HG03439 (cell line): ENCODE data around the gene DSG2.
A peak's percentile ranks its signal among the peaks of the same experiment; 100 is the strongest.
"Not testable (repeated sequence)": the region's sequence is repeated elsewhere in the genome, so short reads cannot be mapped to it uniquely, and the experiment has no call there.

ENCODE experiments used
- ATAC-seq: cut with Tn5 transposase; IDR thresholded peaks from one replicate; pipeline ENCODE4 v1.9.1; 2021; ENCODE audit warnings: mild to moderate bottlenecking, moderate library complexity; ENCODE audit not compliant: unreplicated experiment

The DSG2 gene

DNA sequence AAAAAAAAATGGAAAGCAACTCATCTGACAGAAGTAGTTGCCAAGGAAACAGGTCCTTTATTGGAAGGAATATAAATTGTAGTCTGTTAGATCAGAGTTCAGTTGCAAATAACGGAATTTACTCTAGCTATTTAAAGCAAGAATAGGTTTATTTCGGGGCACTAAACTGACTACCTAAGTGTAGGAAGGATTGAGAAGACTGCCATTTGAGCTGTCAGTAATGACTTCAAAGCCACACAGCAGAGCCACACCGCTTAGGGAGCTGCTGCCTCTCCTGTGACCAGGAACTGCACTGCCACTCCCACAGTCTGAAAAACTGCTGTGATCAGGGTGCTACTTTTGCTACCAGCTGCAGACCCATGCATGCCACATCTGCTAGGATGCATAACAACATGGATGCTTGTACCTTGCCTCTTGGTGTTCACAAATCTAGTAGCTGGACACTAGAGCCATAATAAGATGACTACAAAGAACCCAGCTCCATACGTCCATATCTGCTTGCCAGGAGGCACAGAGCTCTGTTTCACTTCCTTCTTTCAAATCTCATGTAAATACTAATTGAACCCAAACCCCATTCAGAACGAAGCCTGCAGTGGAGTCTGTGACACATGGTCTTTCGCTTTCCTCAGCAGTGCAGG is 2.2 kb downstream of the DSG2 start:
- peak; percentile 83 for ATAC-seq

DNA sequence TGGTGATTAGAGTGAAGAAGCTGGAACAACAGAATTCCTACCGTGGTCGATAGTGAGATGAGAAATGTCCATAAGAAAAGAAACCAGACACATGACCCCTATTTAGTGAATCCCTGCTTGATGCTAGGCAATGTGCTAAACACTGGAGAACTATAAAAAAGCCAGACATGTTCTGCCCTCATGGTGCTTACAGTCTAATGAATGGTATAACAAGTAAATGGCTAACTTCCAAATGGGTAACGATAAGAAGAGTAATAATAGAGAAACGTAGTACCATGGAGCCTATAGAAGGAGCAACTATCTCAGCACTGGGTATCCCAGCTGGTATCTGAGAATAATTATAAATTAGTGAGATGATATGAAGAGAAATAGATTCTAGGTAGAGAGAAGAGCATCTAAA is 5.0 kb downstream of the DSG2 start:
- ATAC-seq = no peak

DNA sequence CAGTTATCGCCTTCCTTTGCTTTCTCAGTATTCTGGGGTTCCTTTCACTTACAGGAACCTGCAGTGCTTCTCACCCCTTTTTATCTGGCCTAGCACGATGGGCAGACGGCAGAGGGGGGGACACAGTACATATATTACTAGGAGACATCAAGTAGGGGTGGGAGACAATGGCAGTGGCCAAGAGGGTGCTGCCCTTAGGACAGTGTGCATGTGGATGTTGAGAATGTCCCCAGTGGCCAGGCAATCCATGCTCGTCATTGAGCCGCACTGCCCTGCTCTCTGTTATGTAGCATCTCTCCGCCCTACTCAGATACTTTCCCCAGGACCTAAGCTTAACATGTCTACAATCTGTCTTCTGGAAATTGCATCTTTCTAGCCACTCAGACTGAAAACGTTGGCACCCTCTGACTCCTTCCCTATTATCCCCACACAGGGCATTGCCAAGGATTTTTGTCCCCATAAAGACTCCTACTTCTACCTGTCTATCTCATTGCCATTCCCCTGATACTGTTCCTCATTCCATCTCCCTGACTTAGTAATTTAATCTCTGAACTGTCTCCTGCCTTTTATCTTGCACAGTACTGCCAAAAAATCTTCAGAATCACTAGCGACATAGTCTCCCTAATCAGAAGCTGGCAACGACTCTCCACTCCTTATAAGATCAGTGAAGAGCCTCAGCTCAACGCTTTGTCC is 6.6 kb downstream of the DSG2 start:
- ATAC-seq = no peak

DNA sequence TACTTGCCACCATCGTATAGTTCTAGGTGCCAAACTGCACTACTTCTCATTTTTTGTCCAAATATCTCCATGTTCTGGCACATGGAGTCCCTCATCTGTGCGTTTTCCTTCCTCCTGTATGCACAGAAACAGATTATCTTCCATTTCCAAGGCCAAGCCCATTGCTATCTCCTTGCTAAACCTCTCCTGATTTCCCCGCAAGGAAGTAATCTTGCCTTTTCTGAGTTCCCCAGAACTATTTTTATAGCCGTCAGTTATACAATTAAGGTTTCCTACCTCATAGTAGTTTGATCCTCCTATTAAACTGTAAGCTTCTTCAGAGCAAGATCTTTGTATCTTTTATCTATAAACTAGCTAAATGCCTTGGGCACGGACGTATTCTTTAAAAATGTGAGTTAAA is 7.2 kb downstream of the DSG2 start:
- no peak for ATAC-seq

DNA sequence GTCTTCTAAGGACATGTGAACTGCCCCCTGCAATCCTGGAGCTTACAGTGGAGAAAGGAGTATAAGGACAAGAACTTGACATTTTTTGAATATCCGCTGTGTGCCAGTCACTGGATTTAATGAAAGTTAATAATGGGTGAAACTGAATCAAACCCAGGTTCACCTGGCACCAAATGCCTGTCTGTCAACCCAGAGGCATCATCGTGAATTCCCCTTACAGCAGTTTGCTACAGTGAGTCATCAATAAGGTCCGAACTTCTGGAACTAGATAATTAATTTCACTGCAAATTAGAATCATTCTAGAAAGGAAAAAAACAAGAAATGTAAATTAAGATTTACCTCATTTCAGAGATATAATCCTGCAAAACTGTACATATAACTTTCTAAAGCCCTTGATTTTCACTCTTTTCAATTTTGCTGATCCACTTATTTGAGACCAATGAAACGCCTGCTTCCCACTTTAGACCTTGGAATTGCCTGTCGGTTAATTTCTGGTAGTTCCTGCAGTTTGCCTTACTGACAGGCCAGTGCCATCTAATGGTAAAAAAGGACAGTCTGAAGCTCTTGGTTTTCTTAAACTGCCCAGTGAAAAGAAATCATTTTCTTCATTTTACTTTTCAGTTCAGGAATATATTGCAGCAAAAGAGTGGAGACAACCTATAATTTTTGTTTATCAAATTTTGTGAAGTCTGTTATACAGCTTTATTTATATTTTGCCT is 8.2 kb downstream of the DSG2 start:
- no peak for ATAC-seq

DNA sequence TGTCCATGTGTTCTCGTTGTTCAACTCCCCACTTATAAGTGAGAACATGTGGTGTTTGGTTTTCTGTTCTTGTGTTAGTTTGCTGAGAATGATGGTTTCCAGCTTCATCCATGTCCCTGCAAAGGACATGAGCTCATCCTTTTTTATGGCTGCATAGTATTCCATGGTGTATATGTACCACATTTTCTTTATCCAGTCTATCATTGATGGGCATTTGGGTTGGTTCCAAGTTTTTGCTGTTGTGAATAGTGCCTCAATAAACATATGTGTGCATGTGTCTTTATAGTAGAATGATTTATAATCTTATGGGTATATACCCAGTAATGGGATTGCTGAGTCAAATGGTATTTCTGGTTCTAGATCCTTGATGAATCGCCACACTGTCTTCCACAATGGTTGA is 9.1 kb downstream of the DSG2 start:
- ATAC-seq = not testable (repeated sequence)

DNA sequence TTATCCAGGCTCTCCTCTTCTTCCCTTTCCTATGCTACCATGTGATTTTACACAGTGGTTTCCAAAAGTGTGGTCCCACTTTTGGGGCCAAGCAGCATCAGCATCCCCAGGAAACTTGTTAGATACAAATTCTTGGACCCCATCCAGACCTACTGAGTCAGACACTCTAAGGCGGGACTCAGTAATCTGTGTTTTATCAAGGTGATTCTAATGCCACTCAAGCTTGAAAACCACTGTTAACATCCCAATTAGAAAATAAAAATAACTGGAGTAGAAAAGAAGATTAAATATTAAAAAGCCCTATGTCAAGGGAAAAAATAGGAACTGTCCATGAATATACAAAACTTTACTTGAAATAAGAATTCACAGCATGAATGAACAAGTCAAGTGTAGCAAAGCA is 10.8 kb downstream of the DSG2 start:
- ATAC-seq = no peak

DNA sequence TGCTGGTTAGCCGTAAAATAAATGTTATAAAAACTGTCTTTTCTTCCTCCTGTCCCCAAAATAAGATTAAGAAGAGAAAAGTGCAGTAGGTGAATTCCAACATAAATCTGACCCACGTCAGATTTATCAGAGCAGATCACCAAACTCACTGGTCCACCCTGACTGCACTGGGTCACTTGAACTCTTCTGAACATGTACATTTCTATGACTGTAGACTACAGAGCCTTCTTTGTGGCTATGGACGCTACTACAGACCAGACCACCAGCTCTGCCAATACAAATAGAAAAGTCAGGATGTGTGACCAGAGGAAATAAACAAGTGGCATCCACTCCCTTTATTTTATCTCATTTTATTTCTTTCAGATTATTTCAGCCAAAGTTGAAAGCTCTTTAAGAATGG is 11.6 kb downstream of the DSG2 start:
- no peak for ATAC-seq

DNA sequence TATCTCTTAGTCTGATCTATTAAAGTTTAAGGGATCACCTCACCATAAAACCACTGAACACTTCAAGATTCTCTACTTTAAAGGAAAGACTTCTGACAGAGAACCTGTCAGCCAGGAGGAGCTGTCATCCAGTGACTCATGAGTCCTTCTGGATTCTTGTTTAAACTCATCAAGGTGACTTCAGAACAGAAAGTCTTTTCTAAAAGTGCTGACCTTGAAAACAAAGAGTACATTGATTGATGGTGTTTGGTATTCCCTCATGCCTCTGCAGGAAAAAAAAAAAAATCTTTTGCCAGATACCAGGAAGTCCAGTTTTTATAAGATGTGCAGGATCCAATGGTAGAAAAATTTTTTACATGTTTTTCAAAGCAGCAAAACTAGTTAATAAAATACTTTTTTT is 12.3 kb downstream of the DSG2 start:
- ATAC-seq = no peak

DNA sequence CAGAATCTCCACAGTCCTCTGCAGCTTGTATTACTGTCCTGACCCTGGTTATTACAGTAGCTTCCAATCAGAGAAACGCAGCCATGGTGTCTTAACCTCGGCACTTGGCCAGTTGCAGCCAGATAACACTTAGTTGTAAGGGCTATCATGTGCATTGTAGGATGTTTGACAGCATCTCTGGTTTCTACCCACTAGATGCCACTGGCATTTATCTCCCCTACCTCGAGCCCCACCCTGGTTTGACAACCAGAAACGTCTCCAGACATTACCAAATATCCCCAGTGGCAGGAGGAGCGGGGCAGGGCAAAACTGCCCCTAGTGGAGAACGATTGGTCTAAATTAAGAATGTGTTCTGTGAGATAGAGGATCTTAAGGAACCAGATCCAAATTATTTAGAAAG is 13.1 kb downstream of the DSG2 start:
- ATAC-seq = no peak

DNA sequence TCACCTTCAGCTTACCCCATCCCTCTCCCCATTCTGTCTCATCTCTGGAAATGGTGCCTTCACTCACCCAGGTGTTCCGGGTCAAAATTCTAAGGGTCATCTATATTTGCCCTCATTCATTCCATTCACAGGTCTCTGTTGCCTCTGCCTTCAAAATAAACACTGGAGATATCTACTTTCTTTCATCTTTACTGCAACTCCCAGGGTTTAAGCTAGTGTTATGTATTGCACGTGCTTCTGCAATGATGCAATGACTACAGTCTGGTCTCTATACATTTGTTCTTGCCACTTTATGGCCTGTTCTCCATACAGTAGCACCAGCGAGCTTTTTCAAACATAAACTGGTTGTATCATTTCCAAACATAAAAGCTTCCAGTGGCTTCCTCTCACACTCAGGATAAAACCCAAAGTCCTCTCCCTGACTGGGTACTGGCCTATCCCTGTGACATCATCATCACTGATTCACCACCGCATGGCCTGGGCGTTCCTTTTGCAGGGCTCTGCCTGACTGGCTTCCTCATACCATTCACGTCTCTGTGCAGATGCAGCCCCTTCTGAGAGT is 14.3 kb downstream of the DSG2 start:
- no peak for ATAC-seq

DNA sequence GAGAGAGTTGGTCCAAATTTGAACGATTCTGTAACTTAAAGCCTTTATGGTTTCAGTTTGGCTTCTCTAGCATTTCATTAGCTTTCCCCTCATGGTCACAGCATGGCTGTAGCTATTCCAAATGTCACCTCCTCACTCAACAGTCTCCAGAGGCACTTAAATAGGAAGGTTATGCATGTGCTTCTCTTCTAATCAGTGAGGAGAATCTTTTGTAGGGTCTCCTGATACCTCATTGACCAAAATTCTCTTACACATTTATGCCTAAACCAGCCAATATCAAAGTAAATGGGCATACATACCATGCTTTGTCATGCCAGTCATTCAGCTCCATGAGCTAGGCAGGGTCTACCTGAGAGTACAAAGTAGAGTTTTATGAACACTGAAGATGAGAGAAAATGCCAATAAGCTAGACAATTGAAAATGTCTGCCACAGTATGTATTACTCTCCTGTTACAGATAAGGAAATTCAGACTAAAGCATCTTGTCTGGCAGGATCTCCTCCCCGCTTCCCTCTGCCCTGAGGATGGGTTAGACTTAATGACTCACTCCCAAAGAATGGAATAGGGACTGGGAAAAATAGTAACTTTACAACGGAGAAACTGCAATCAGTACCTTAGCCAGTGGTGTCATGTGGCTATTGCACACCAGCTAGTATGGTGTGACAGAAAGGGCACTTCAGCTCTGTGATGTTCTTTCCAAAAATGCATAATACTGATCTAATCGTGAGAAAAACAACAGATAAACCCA is 15.4 kb downstream of the DSG2 start:
- no peak for ATAC-seq

DNA sequence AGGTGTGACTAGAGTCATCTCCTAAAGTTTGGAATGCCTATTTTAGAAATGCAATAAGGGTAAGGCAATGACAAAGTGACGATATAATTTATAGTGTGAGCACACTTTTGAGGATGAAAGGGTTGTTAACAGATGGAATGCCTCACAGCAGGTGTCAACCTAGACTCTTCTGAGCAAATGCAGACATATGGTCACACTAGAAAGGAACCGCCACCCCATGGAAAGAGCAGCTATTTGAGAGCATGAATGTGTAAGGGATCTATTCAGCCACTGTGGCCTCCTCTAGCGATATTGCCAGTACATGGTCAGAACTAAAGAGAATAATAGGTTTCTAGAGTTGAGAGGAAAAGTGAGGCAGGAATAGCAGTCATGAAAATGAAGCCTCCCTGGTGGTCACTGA is 18.5 kb downstream of the DSG2 start:
- ATAC-seq = no peak

DNA sequence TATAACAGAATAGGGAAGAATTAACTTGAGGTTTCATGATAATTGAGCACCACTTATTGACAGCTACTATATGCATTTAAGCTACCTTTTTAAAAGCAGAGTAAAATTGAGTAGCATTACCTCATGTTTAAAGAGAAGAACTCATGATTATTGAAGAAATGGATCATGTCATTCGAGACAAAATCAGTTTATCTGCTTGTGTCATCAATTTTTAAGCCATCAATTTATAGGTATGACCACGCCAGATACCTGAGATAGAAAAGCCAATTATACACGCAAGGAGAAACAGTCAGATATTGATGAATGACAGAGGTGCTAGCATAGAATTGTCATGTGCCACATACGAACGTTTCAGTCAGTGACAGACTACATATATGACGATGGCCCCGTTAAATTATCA is 28.4 kb downstream of the DSG2 start:
- ATAC-seq = no peak

DNA sequence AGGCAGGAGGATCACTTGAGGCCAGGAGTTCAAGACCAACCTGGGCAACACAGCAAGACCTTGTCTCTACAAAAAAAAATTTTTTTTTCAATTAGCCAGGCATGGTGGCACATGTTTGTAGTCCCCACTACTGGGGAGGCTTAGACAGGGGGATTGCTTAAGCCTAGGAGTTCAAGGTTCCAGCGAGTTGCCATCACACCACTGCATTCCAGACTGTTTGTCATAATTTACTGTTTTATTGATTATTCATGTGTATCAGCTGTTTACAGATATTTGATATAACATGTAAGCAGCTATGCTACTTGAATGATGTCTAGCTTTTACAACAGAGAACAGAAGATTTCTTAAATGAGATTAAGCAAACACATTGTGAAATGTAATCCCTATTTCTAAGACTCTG is 35.3 kb downstream of the DSG2 start:
- ATAC-seq = no peak

DNA sequence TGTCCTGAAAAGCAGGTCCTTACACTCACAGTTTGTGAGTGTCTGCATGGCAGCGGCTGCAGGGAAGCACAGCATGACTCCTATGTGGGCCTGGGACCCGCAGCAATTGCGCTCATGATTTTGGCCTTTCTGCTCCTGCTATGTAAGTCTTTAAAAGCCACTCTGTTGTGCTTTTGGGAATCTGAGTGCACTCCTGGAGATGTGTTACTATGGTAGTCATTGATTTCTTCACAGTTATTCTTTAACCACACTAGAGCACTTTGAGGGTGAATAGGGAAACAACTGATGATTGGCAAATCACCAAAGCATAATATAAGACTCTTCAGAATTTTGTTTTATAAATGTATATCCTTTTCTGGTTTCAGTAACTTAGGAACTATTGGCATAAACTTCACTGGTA is 40.9 kb downstream of the DSG2 start:
- no peak for ATAC-seq

DNA sequence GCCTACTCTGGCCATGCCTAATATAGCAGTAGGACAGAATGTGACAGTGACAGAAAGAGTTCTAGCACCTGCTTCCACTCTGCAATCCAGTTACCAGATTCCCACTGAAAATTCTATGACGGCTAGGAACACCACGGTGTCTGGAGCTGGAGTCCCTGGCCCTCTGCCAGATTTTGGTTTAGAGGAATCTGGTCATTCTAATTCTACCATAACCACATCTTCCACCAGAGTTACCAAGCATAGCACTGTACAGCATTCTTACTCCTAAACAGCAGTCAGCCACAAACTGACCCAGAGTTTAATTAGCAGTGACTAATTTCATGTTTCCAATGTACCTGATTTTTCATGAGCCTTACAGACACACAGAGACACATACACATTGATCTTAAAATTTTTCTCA is 48.5 kb downstream of the DSG2 start:
- ATAC-seq = no peak

DNA sequence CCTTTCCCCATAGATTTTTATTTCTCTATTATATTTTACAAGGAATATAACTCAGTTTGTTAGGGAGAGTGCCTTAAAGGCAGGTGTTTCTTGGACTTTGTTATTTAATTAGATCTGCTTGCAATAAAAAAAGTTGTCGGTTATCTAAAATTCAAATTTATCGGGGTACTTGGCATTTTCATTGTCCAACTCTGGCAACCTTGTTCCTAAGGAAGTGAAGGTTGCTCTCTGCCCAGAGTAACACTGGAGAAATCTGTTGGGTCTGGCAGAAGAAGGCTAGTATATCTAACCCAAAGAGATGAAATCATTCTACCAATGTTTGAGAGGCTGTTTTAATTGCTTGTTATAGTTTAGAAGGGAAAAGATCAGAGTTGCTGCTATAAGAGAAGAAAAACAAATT is 50.9 kb downstream of the DSG2 start:
- ATAC-seq = no peak

DNA sequence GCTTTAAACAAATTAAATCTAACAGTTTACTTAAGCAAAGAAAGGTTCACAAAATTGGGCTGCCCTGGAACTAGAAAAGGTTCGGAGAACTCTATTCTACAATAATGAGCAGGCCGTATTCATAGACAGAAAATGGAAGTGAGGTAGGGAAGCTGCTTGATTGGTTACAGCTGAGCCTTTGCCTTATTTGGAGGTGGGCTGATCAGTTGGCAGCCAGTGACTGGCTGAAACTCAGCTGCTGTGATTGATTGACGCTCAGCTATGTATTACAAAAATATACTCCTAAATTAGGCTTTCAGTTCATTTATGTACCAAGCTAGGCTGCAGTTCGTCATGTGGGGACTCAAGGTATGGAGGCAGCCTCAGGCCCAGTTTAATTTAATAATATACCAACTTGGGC is 51.4 kb downstream of the DSG2 start:
- ATAC-seq = no peak

DNA sequence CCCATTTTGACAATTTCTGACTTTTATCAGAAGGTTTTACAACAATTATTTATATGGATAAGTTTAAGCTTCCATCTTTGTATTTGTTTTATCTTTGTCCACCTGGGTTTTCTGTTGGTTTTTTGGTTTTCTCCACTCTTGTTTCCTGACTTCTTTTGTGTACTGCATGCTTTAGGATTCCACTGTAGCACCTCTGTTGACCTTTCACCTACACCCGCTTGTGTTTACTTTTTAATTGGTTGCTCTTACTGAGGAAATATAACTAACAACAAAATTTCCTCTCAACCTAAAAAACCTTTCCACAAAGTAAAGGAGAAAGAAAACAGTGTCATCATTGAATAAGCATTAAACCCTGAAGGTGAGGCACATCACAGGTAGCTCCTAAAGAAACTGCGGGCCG is 53.9 kb downstream of the DSG2 start:
- ATAC-seq = no peak

DNA sequence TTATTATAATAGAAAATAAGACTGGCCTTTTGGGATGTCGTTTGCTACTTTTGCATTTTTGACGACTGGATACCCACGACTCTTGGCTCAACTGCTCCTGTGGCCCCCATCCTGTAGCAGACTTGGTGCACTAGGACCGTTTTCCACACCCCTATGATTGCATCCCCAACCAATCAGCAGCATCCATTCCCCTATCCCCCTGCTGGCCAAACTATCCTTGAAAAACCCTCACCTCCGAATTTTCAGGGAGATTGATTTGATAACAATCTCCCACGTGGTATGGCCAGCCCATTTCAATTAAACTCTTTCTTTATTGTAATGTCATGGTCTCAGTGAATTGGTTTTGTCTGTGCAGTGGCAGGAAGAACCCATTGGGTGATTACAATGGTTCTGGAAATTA is 55.8 kb downstream of the DSG2 start:
- no peak for ATAC-seq
